Panc1 (cell line): ENCODE results near the gene ALDH16A1. TPM values are rescaled to one million over a fixed set of nuclear protein-coding genes. Genes with fewer than 3 reads are reported as not detected.

ENCODE experiments used
- ATAC-seq: fragments of 200-7000 bp; cut with Tn5 transposase; 2 replicates; pipeline ENCODE4 v1.9.1; 2020; ENCODE audit warnings: mild to moderate bottlenecking, moderate library complexity
- BruUV-seq: library from RNA; stranded (reverse); fragments of 400-500 nt; replicated peaks from 2 replicates; lab custom pipeline; 2021; lab: Mats Ljungman, UMichigan
- CTCF ChIA-PET: fragments of 300-600 bp; sonication (Branson Sonifier 250); formaldehyde crosslinking; loops from one replicate; lab custom pipeline; 2022; ENCODE audit warnings: antibody characterized with exemption; lab: Charles Lee
- POLR2A ChIA-PET: fragments of 300-600 bp; sonication (Branson Sonifier 250); formaldehyde crosslinking; loops from one replicate; lab custom pipeline; 2022; ENCODE audit warnings: antibody characterized with exemption; lab: Charles Lee
- DNase-seq: peaks from one replicate; pipeline ENCODE4 v3.0.0-alpha.2; 2010; ENCODE audit warnings: low read depth, low spot score
- H3K27ac ChIP-seq: 2 replicates; pipeline ENCODE4 v1.5.1; 2011; ENCODE audit warnings: mild to moderate bottlenecking, low read length, inconsistent platforms
- H3K27me3 ChIP-seq: fragments of 200-500 bp; sonication (Bioruptor generic); 2 replicates; pipeline ENCODE4 v1.6.0; 2014; ENCODE audit warnings: low read length, inconsistent platforms; ENCODE audit not compliant: control insufficient read depth, insufficient read depth
- H3K36me3 ChIP-seq: fragments of 200-500 bp; sonication (Bioruptor generic); 2 replicates; pipeline ENCODE4 v1.5.1; 2014; ENCODE audit warnings: inconsistent platforms, mild to moderate bottlenecking, low read length, moderate library complexity; ENCODE audit not compliant: control insufficient read depth, insufficient read depth
- H3K4me1 ChIP-seq: 2 replicates; pipeline ENCODE4 v1.5.1; 2011; ENCODE audit warnings: inconsistent platforms, mild to moderate bottlenecking, low read length, moderate library complexity; ENCODE audit not compliant: control insufficient read depth, insufficient read depth
- H3K4me3 ChIP-seq, 2 experiments: 2 replicates each; pipeline ENCODE4 v1.5.1; 2011 to 2012; ENCODE audit warnings: low read depth in 2 of 2, low read length in 2 of 2, mild to moderate bottlenecking in 2 of 2, inconsistent platforms in 1 of 2, moderate library complexity in 1 of 2
- H3K9me3 ChIP-seq: fragments of 200-500 bp; sonication (Bioruptor generic); 2 replicates; pipeline ENCODE4 v1.5.1; 2014; ENCODE audit warnings: low read depth, mild to moderate bottlenecking, inconsistent platforms, low read length, moderate library complexity; ENCODE audit not compliant: control insufficient read depth, insufficient read depth
- POLR2AphosphoS5 ChIP-seq: IDR thresholded peaks from 2 replicates; pipeline ENCODE4 v1.6.1; 2012; ENCODE audit warnings: mild to moderate bottlenecking, low read depth, low read length, moderate library complexity
- SIN3A ChIP-seq: IDR thresholded peaks from 2 replicates; pipeline ENCODE4 v1.6.1; 2012; ENCODE audit warnings: low read depth, mild to moderate bottlenecking, low read length, moderate library complexity, borderline replicate concordance; ENCODE audit not compliant: insufficient read depth
- TCF7L2 ChIP-seq: IDR thresholded peaks from 2 replicates; pipeline ENCODE4 v1.6.1; 2011; ENCODE audit warnings: mild to moderate bottlenecking, low read depth, low read length, inconsistent platforms
- in situ Hi-C: cut with HindIII; loops from 2 replicates; pipeline ENCODE4 v1.10.0; 2016; ENCODE audit warnings: low sequenced_read_pairs, low pct_unique_long_range_greater_than_20kb
- intact Hi-C: fragments of 100-400 bp; cut with micrococcal nuclease; formaldehyde crosslinking; loops from one replicate; pipeline ENCODE4 v1.10.0; 2022; ENCODE audit not compliant: unreplicated experiment
- total RNA-seq: library from RNA; stranded (reverse); gene quantifications from one replicate; pipeline ENCODE4 v1.2.1, GENCODE V29; 2021; ENCODE audit not compliant: unreplicated experiment
- TF ChIP-seq, protein P1 (sequence below), 2 experiments: IDR thresholded peaks; 2 replicates each; pipeline ENCODE4 v1.6.1; 2011 to 2012; ENCODE audit warnings: low read depth in 2 of 2, control low read depth in 1 of 2, low read length in 1 of 2, mild to moderate bottlenecking in 1 of 2, moderate library complexity in 1 of 2; ENCODE audit not compliant: insufficient read depth in 1 of 2
- TF ChIP-seq, protein P2 (sequence below): fragments of 450-650 bp; IDR thresholded peaks from 2 replicates; pipeline ENCODE4 v1.5.1; 2017; ENCODE audit warnings: mild to moderate bottlenecking

Gene ALDH16A1
- total RNA-seq, 1 experiment from 2014 or later = 19.6 TPM

DNA sequence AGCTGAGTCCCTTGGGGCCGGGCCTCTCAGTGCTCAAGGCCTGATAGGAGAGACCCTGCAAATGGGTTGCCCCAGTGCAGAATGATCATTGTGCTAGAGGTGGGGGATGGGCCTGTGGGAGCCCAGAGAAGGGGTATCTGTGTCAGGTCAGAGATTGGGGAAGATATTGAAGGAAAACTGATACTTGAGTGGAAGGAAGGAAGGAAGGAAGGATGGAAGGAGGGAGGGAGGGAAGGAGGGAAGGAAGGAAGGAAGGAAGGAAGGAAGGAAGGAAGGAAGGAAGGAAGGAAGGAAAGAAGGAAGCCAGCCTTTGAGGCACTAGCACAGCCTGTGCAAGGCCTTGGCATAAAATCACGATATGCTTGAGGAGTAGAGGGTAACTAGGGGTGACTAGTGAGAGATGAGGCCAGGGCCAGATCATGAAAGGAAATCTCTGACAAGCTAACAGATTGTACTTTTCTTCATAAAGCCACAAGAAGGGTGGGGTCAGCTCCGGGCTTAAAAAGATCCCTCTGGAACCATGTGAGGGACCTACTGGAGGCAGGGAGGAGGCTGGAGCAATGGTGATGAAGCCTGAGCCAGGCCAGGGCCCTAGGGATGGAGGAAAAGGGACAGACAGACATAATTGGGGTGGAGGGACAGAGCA is 41.2 kb upstream of the ALDH16A1 start:
- intact Hi-C loops = no loop called here
- TF ChIP-seq POLR2AphosphoS5 = no peak
- TF ChIP-seq, protein P1, sequence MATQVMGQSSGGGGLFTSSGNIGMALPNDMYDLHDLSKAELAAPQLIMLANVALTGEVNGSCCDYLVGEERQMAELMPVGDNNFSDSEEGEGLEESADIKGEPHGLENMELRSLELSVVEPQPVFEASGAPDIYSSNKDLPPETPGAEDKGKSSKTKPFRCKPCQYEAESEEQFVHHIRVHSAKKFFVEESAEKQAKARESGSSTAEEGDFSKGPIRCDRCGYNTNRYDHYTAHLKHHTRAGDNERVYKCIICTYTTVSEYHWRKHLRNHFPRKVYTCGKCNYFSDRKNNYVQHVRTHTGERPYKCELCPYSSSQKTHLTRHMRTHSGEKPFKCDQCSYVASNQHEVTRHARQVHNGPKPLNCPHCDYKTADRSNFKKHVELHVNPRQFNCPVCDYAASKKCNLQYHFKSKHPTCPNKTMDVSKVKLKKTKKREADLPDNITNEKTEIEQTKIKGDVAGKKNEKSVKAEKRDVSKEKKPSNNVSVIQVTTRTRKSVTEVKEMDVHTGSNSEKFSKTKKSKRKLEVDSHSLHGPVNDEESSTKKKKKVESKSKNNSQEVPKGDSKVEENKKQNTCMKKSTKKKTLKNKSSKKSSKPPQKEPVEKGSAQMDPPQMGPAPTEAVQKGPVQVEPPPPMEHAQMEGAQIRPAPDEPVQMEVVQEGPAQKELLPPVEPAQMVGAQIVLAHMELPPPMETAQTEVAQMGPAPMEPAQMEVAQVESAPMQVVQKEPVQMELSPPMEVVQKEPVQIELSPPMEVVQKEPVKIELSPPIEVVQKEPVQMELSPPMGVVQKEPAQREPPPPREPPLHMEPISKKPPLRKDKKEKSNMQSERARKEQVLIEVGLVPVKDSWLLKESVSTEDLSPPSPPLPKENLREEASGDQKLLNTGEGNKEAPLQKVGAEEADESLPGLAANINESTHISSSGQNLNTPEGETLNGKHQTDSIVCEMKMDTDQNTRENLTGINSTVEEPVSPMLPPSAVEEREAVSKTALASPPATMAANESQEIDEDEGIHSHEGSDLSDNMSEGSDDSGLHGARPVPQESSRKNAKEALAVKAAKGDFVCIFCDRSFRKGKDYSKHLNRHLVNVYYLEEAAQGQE (IDR thresholded peaks at IDR 0.05; ENCODE audit: insufficient read depth in 1 of 2, low read depth in 2 of 2, low read length in 1 of 2) = no peak
- TF ChIP-seq, protein P2, sequence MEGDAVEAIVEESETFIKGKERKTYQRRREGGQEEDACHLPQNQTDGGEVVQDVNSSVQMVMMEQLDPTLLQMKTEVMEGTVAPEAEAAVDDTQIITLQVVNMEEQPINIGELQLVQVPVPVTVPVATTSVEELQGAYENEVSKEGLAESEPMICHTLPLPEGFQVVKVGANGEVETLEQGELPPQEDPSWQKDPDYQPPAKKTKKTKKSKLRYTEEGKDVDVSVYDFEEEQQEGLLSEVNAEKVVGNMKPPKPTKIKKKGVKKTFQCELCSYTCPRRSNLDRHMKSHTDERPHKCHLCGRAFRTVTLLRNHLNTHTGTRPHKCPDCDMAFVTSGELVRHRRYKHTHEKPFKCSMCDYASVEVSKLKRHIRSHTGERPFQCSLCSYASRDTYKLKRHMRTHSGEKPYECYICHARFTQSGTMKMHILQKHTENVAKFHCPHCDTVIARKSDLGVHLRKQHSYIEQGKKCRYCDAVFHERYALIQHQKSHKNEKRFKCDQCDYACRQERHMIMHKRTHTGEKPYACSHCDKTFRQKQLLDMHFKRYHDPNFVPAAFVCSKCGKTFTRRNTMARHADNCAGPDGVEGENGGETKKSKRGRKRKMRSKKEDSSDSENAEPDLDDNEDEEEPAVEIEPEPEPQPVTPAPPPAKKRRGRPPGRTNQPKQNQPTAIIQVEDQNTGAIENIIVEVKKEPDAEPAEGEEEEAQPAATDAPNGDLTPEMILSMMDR = no peak
- no peak for TF ChIP-seq TCF7L2
- no peak for TF ChIP-seq SIN3A
- BruUV-seq = no TSS peak
- no peaks in the 10 kb centered on the region for H3K27me3 ChIP-seq
- H3K27ac ChIP-seq = no peak overlapping the region
- CTCF ChIA-PET = no interaction called here
- no peaks in the 10 kb centered on the region for H3K4me1 ChIP-seq
- POLR2A ChIA-PET = no interaction called here
- DNase-seq (no peak), ATAC-seq (no peak)
- H3K4me3 ChIP-seq = no peak overlapping the region
- in situ Hi-C loops = no loop called here
- no peaks in the 10 kb centered on the region for H3K9me3 ChIP-seq
- no peaks in the 10 kb centered on the region for H3K36me3 ChIP-seq

DNA sequence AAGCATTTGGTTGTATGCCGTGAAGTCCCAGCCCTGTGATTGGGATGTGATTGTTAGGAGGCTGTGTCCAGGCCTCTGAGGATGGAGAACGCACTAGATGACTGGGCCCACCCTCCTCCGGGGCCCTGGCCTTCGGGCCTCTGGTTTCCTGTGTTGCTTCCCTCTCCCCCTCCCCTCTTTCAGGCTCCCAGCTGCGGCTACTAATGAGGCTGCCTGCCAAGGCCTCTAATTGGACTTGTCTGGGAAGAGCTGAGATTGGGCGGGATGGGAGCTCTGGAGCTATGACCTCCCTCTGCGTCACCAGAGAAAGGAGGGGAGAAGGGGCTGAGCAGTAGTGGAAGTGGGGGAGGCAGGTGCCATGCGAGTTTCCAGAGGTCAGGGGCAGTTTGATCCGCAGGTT is 39.7 kb upstream of the ALDH16A1 start:
- Histone ChIP-seq H3K9me3 (no peaks in the 10 kb centered on the region), H3K36me3 (no peaks in the 10 kb centered on the region), H3K4me3 (no peak overlapping the region), H3K27me3 (no peaks in the 10 kb centered on the region), H3K4me1 (no peaks in the 10 kb centered on the region), H3K27ac (no peak overlapping the region)
- ATAC-seq (no peak), DNase-seq (no peak)
- intact Hi-C loops = no loop called here
- POLR2A ChIA-PET = no interaction called here
- CTCF ChIA-PET = no interaction called here
- TF ChIP-seq, protein P2 = no peak
- TF ChIP-seq, protein P1 (IDR thresholded peaks at IDR 0.05; ENCODE audit: insufficient read depth in 1 of 2, low read depth in 2 of 2, low read length in 1 of 2) = no peak
- TF ChIP-seq SIN3A (no peak), TCF7L2 (no peak), POLR2AphosphoS5 (no peak)
- in situ Hi-C loops = no loop called here
- no TSS peak for BruUV-seq
